Measurements from ENCODE around the gene EPHA3.

EPHA3 gene

GRCh38 chr3:89367166-89367565 is 259.7 kb downstream of the EPHA3 start:
- DNase-seq, result no peak

GRCh38 chr3:89368846-89369245 is 261.4 kb downstream of the EPHA3 start:
- DNase-seq, result no peak

GRCh38 chr3:89372456-89372855 is 265.0 kb downstream of the EPHA3 start:
- no peak for DNase-seq

- DNase-seq, result no peak
Observed at GRCh38 chr3:89373434-89373833, 266.0 kb downstream of the EPHA3 start.

GRCh38 chr3:89375451-89375850 is 268.0 kb downstream of the EPHA3 start:
- no peak for DNase-seq

GRCh38 chr3:89380016-89380415 is 272.6 kb downstream of the EPHA3 start:
- DNase-seq, result no peak

- DNase-seq, result no peak
Observed at GRCh38 chr3:89392991-89393390, 285.6 kb downstream of the EPHA3 start.

GRCh38 chr3:89395456-89395855 is 288.0 kb downstream of the EPHA3 start:
- no peak for DNase-seq

GRCh38 chr3:89395996-89396395 is 288.6 kb downstream of the EPHA3 start:
- no peak for DNase-seq

GRCh38 chr3:89402051-89402450 is 294.6 kb downstream of the EPHA3 start:
- no peak for DNase-seq

- DNase-seq, result no peak
Observed at GRCh38 chr3:89405176-89405575, 297.8 kb downstream of the EPHA3 start.

- DNase-seq, result no peak
Observed at GRCh38 chr3:89405593-89405992, 298.2 kb downstream of the EPHA3 start.

- no peak for DNase-seq
Observed at GRCh38 chr3:89411201-89411600, 303.8 kb downstream of the EPHA3 start.

- DNase-seq, result no peak
Observed at GRCh38 chr3:89414270-89414669, 306.8 kb downstream of the EPHA3 start.

GRCh38 chr3:89419647-89420241 is 312.3 kb downstream of the EPHA3 start:
- DNase-seq, result no peak

- no peak for DNase-seq
Observed at GRCh38 chr3:89426060-89426459, 318.6 kb downstream of the EPHA3 start.

GRCh38 chr3:89434621-89435380 is 327.4 kb downstream of the EPHA3 start:
- no peak for DNase-seq

GRCh38 chr3:89436846-89437245 is 329.4 kb downstream of the EPHA3 start:
- no peak for DNase-seq

GRCh38 chr3:89440386-89440785 is 333.0 kb downstream of the EPHA3 start:
- no peak for DNase-seq

- no peak for DNase-seq
Observed at GRCh38 chr3:89441141-89441540, 333.7 kb downstream of the EPHA3 start.

GRCh38 chr3:89446593-89446992 is 339.2 kb downstream of the EPHA3 start:
- no peak for DNase-seq

- no peak for DNase-seq
Observed at GRCh38 chr3:89447243-89447642, 339.8 kb downstream of the EPHA3 start.

- no peak for DNase-seq
Observed at GRCh38 chr3:89449086-89449485, 341.7 kb downstream of the EPHA3 start.

GRCh38 chr3:89452066-89452465 is 344.6 kb downstream of the EPHA3 start:
- no peak for DNase-seq

- no peak for DNase-seq
Observed at GRCh38 chr3:89455240-89455639, 347.8 kb downstream of the EPHA3 start.
